Stimulated activated naive CD8-positive, alpha-beta T cell treated with anti-CD3 and anti-CD28 coated beads, Interleukin-15, Interleukin-2, amounts not matched to agents 100 U/mL and 50 U/mL, for 24 hours (primary cell): ENCODE results near the gene CTSS.
"Not testable (repeated sequence)": the region's sequence is repeated elsewhere in the genome, so short reads cannot be mapped to it uniquely, and the experiment has no call there.

Experiments
- ATAC-seq: fragments of 150-1000 bp; cut with Tn5 transposase; one replicate; pipeline ENCODE4 v1.10.0; 2021
- DNase-seq: peaks from one replicate; pipeline ENCODE4 v3.0.0; 2021

Gene CTSS

GRCh38 chr1:150775276-150775675 lies 9.7 kb upstream of the CTSS start:
- ATAC-seq (no peak), DNase-seq (no peak)

GRCh38 chr1:150772326-150772725 lies 6.7 kb upstream of the CTSS start:
- DNase-seq (no peak), ATAC-seq (no peak)

GRCh38 chr1:150767704-150768103 lies 2.1 kb upstream of the CTSS start:
- ATAC-seq, DNase-seq: not testable (repeated sequence)

GRCh38 chr1:150765977-150766301 lies 361 bp upstream of the CTSS start:
- peak; percentile 11 for DNase-seq
- not testable (repeated sequence) for ATAC-seq

GRCh38 chr1:150764617-150765101 lies 919 bp downstream of the CTSS start:
- DNase-seq (no peak), ATAC-seq (no peak)

- DNase-seq = no peak
These were observed 2.6 kb downstream of the CTSS start for GRCh38 chr1:150763018-150763417.

GRCh38 chr1:150762552-150762951 lies 3.0 kb downstream of the CTSS start:
- DNase-seq (no peak), ATAC-seq (no peak)

More at GRCh38 chr1:150763018-150763417, 2.6 kb downstream of the CTSS start:
- ATAC-seq = no peak

GRCh38 chr1:150761801-150762200 lies 3.8 kb downstream of the CTSS start:
- no peak for ATAC-seq

GRCh38 chr1:150760013-150760412 lies 5.6 kb downstream of the CTSS start:
- no peak for ATAC-seq
- no peak for DNase-seq

More at GRCh38 chr1:150761801-150762200, 3.8 kb downstream of the CTSS start:
- no peak for DNase-seq

GRCh38 chr1:150753416-150753815 lies 12.2 kb downstream of the CTSS start:
- DNase-seq = no peak
- no peak for ATAC-seq

- ATAC-seq = no peak
- DNase-seq = no peak
These were observed 14.1 kb downstream of the CTSS start for GRCh38 chr1:150751443-150751842.

GRCh38 chr1:150749720-150750311 lies 15.8 kb downstream of the CTSS start:
- DNase-seq (no peak), ATAC-seq (no peak)

- DNase-seq = no peak
- no peak for ATAC-seq
These were observed 16.5 kb downstream of the CTSS start for GRCh38 chr1:150748878-150749719.

GRCh38 chr1:150730130-150730721 lies 35.4 kb downstream of the CTSS start:
- ATAC-seq = no peak
- no peak for DNase-seq

- DNase-seq (no peak), ATAC-seq (no peak)
These were observed 41.2 kb downstream of the CTSS start for GRCh38 chr1:150724336-150724735.

GRCh38 chr1:150720703-150721102 lies 44.9 kb downstream of the CTSS start, which contains the start of gene HORMAD1:
TSS of gene HORMAD1 (minus strand) at chr1:150720895. CDS start at chr1:150719505, 1,390 bp downstream.
- no peak for ATAC-seq
- no peak for DNase-seq

- ATAC-seq = no peak
- DNase-seq = no peak
These were observed 45.5 kb downstream of the CTSS start for GRCh38 chr1:150720098-150720497.

- DNase-seq (no peak), ATAC-seq (no peak)
These were observed 47.2 kb downstream of the CTSS start for GRCh38 chr1:150718225-150718891.

- not testable (repeated sequence) for ATAC-seq, DNase-seq
These were observed 56.5 kb downstream of the CTSS start for GRCh38 chr1:150709031-150709430.

GRCh38 chr1:150708595-150708994 lies 57.0 kb downstream of the CTSS start:
- ATAC-seq (peak; percentile 88), DNase-seq (peak; percentile 35)

GRCh38 chr1:150706091-150706490 lies 59.5 kb downstream of the CTSS start:
- no peak for ATAC-seq
- no peak for DNase-seq

GRCh38 chr1:150703427-150703826 lies 62.2 kb downstream of the CTSS start:
- DNase-seq = no peak
- ATAC-seq = no peak
